HL-60 (cell line): ENCODE measurements around the gene SMIM36.
"Not testable (repeated sequence)": the region's sequence is repeated elsewhere in the genome, so short reads cannot be mapped to it uniquely, and the experiment has no call there.

Source experiments
- DNase-seq, 2 experiments: peaks; one replicate each; pipeline ENCODE4 v3.0.0-alpha.2; 2010 to 2020; ENCODE audit warnings: low read depth in 1 of 2, low spot score in 1 of 2
- H3K27ac ChIP-seq: fragments of 250-450 bp; sonication (Bioruptor Pico); replicated peaks from 2 replicates; pipeline ENCODE4 v1.5.1; 2020; ENCODE audit warnings: mild to moderate bottlenecking, moderate library complexity
- H3K27me3 ChIP-seq: fragments of 250-450 bp; sonication (Bioruptor Pico); 2 replicates; pipeline ENCODE4 v1.5.1; 2021; ENCODE audit warnings: mild to moderate bottlenecking, moderate library complexity; ENCODE audit not compliant: insufficient read depth, poor library complexity, severe bottlenecking
- H3K4me3 ChIP-seq: replicated peaks from 2 replicates; pipeline ENCODE4 v1.5.1; 2011; ENCODE audit warnings: mild to moderate bottlenecking, control low read depth, low read length; ENCODE audit not compliant: insufficient read depth
- GABPA ChIP-seq: IDR thresholded peaks from 2 replicates; pipeline ENCODE4 v1.6.1; 2012; ENCODE audit warnings: low read depth
- POLR2AphosphoS5 ChIP-seq: IDR thresholded peaks from 2 replicates; pipeline ENCODE4 v1.6.1; 2012; ENCODE audit warnings: low read depth
- SPI1 ChIP-seq: IDR thresholded peaks from 2 replicates; pipeline ENCODE4 v1.6.1; 2012; ENCODE audit warnings: low read depth, mild to moderate bottlenecking, borderline replicate concordance
- TF ChIP-seq, protein P1 (sequence below): IDR thresholded peaks from one replicate; pipeline ENCODE4 v1.5.1; 2011; ENCODE audit warnings: low read length, control low read depth, inconsistent platforms; ENCODE audit not compliant: insufficient read depth
- TF ChIP-seq, protein P2 (sequence below): IDR thresholded peaks from 2 replicates; pipeline ENCODE4 v1.6.1; 2012; ENCODE audit warnings: low read depth; ENCODE audit not compliant: insufficient replicate concordance

SMIM36 gene

DNA sequence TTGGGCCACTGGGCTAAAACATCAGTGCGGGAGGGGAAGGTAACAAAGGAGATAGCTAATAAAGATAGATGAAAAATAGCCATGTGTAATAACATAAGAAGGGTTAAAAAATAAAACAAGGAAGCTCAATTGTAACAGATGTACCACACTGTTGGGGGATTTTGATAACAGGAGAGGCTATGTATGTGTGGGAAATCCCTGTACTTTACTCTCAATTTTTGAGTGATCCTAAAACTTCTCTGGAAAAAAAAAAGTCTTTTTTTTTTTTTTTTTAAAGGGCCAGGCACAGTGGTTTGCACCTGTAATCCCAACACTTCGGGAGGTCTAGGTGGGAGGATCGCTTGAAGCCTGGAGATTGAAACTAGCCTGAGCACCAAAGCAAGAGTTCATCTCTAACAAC lies 87.7 kb downstream of the SMIM36 start:
- Histone ChIP-seq H3K27ac (no peak overlapping the region), H3K4me3 (no peak overlapping the region), H3K27me3 (peaks cover 2% of the 10 kb centered on the region)
- TF ChIP-seq, protein P1, sequence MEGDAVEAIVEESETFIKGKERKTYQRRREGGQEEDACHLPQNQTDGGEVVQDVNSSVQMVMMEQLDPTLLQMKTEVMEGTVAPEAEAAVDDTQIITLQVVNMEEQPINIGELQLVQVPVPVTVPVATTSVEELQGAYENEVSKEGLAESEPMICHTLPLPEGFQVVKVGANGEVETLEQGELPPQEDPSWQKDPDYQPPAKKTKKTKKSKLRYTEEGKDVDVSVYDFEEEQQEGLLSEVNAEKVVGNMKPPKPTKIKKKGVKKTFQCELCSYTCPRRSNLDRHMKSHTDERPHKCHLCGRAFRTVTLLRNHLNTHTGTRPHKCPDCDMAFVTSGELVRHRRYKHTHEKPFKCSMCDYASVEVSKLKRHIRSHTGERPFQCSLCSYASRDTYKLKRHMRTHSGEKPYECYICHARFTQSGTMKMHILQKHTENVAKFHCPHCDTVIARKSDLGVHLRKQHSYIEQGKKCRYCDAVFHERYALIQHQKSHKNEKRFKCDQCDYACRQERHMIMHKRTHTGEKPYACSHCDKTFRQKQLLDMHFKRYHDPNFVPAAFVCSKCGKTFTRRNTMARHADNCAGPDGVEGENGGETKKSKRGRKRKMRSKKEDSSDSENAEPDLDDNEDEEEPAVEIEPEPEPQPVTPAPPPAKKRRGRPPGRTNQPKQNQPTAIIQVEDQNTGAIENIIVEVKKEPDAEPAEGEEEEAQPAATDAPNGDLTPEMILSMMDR = no peak
- no peak for TF ChIP-seq POLR2AphosphoS5
- no peak for TF ChIP-seq SPI1
- no peak for TF ChIP-seq GABPA
- TF ChIP-seq, protein P2, sequence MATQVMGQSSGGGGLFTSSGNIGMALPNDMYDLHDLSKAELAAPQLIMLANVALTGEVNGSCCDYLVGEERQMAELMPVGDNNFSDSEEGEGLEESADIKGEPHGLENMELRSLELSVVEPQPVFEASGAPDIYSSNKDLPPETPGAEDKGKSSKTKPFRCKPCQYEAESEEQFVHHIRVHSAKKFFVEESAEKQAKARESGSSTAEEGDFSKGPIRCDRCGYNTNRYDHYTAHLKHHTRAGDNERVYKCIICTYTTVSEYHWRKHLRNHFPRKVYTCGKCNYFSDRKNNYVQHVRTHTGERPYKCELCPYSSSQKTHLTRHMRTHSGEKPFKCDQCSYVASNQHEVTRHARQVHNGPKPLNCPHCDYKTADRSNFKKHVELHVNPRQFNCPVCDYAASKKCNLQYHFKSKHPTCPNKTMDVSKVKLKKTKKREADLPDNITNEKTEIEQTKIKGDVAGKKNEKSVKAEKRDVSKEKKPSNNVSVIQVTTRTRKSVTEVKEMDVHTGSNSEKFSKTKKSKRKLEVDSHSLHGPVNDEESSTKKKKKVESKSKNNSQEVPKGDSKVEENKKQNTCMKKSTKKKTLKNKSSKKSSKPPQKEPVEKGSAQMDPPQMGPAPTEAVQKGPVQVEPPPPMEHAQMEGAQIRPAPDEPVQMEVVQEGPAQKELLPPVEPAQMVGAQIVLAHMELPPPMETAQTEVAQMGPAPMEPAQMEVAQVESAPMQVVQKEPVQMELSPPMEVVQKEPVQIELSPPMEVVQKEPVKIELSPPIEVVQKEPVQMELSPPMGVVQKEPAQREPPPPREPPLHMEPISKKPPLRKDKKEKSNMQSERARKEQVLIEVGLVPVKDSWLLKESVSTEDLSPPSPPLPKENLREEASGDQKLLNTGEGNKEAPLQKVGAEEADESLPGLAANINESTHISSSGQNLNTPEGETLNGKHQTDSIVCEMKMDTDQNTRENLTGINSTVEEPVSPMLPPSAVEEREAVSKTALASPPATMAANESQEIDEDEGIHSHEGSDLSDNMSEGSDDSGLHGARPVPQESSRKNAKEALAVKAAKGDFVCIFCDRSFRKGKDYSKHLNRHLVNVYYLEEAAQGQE = no peak
- no peak for DNase-seq

DNA sequence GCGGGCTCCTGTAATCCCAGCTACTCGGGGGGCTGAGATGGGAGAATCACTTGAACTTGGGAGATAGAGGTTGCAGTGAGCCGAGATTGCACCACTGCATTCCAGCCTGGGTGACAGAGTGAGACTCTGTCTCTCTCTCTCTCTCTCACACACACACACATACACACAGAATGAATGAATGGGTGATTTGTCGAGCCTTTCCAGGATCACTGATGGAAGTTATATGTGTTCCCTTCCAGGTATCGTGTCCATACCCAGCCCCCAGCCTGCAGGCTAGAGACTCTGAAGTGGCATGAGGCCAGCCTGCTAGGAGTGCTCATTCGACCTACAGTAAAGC lies 88.5 kb downstream of the SMIM36 start:
- not testable (repeated sequence) for H3K27ac ChIP-seq, H3K27me3 ChIP-seq, DNase-seq, H3K4me3 ChIP-seq

DNA sequence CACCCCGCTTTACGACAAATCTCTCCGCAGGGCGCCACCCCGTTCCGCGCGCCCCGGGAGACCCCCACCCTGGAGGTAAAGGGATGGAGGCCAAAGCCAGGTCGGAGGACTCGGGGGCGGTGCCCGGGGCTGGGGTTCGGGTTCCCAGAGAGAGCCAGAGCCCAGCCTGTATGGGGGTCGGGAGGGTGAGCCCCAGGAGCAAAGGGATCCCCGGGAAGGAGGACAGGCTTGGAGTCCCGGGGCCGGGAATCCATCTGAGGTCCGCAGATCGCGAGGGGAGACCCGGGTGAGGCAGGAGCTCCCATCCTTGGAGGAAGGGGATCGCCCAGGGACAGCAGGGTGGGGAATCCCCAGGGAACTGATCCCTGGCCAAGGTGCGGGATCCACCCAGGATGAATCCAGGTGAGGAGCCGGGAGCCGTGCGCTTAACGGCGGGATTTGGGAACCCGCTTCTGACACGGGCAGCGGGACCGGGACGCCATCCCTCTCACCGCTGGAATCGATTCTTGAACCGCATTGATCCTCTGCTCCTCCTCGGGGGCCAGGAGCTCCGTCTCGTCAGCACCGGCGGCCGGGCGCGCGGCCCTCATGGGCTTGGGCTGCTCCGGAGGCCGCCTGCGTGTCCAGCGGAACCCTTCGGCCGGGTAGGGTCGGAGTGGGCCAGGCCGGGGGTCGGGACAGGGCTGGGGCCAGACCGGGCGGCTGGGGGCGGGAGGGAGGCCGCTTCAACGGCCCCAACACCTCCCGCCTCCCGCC lies 89.9 kb downstream of the SMIM36 start, which contains the start of gene MMD:
TSS of gene MMD (minus strand) at position 657 of the 756 bp plus-strand sequence. CDS start at position 517, 140 bp downstream.
- TF ChIP-seq, protein P1 = no peak
- TF ChIP-seq GABPA = no peak
- no peak for TF ChIP-seq SPI1
- TF ChIP-seq POLR2AphosphoS5 = no peak; the same call in 1 of the 2 replicates
- TF ChIP-seq, protein P2 = no peak
- Histone ChIP-seq H3K4me3 (peak within 1 kb of the TSS; percentile 94), H3K27me3 (peaks cover 2% of the 10 kb centered on the region), H3K27ac (peak within 1 kb of the TSS; percentile 77)
- DNase-seq = no peak

DNA sequence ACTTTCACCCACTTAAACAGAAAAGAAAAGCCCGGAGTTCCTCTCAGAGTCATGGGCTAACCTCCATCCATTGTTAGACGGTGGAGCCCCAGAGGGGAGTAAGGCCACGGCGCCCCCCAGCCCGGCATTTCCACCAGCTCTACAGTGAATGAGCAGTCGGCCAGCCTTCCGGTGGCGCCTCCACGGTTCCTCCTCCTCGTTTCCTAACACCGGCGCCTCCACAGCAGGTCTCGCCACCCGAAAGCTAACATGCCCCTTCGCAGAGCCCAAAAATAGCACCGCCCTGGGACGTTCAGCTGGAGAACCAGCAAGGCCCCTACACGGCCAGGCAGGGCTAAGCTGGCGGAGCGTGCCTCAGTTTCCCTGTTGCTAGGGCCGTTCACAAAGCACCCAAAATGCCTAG lies 90.5 kb downstream of the SMIM36 start:
- peak in 1 of 2 experiments; percentile 49 for DNase-seq
- Histone ChIP-seq H3K27ac (peak overlapping the region; percentile 77), H3K27me3 (peaks cover 2% of the 10 kb centered on the region), H3K4me3 (peak overlapping the region; percentile 94)
- TF ChIP-seq POLR2AphosphoS5 (peak; percentile 11; the same call in 1 of the 2 replicates), GABPA (no peak)
